ENCODE data around the gene NVL.
"Not testable (repeated sequence)": the region's sequence is repeated elsewhere in the genome, so short reads cannot be mapped to it uniquely, and the experiment has no call there.

The NVL gene

GRCh38 chr1:224235813-224236493 is 94.0 kb downstream of the NVL start:
- no peak for DNase-seq (ENCODE audit: low read depth in 2 of 2)

GRCh38 chr1:224234017-224234416 is 96.0 kb downstream of the NVL start:
- no peak for DNase-seq (ENCODE audit: low read depth in 2 of 2)

GRCh38 chr1:224226849-224227502 is 103.0 kb downstream of the NVL start:
- no peak for DNase-seq (ENCODE audit: low read depth in 2 of 2)

GRCh38 chr1:224223819-224224714 is 105.9 kb downstream of the NVL start:
- no peak for DNase-seq (ENCODE audit: low read depth in 2 of 2)

- no peak for DNase-seq (ENCODE audit: low read depth in 2 of 2)
Measured at GRCh38 chr1:224219612-224220059, 110.3 kb downstream of the NVL start.

- no peak for DNase-seq (ENCODE audit: low read depth in 2 of 2)
Measured at GRCh38 chr1:224219011-224219611, 110.9 kb downstream of the NVL start.

GRCh38 chr1:224217655-224218623 is 112.0 kb downstream of the NVL start:
- no peak for DNase-seq (ENCODE audit: low read depth in 2 of 2)

- DNase-seq (ENCODE audit: low read depth in 2 of 2), result no peak
Measured at GRCh38 chr1:224216382-224216781, 113.6 kb downstream of the NVL start.

GRCh38 chr1:224213438-224214119 is 116.4 kb downstream of the NVL start:
- DNase-seq (ENCODE audit: low read depth in 2 of 2), result no peak

GRCh38 chr1:224212618-224213061 is 117.3 kb downstream of the NVL start:
- no peak for DNase-seq (ENCODE audit: low read depth in 2 of 2)

- DNase-seq (ENCODE audit: low read depth in 2 of 2), result no peak
Measured at GRCh38 chr1:224211206-224211962, 118.6 kb downstream of the NVL start.

- not testable (repeated sequence) for DNase-seq (ENCODE audit: low read depth in 2 of 2)
Measured at GRCh38 chr1:224205931-224206538, 123.9 kb downstream of the NVL start.

- peak in 1 of 2 donors; percentile 32 for DNase-seq (ENCODE audit: low read depth in 2 of 2)
Measured at GRCh38 chr1:224205438-224205840, 124.5 kb downstream of the NVL start.

- no peak for DNase-seq (ENCODE audit: low read depth in 2 of 2)
Measured at GRCh38 chr1:224203243-224204016, 126.5 kb downstream of the NVL start.

GRCh38 chr1:224201853-224202252 is 128.1 kb downstream of the NVL start:
- no peak for DNase-seq (ENCODE audit: low read depth in 2 of 2)

GRCh38 chr1:224201383-224201782 is 128.6 kb downstream of the NVL start:
- DNase-seq (ENCODE audit: low read depth in 2 of 2), result no peak

- DNase-seq (ENCODE audit: low read depth in 2 of 2), result no peak
Measured at GRCh38 chr1:224199679-224200078, 130.3 kb downstream of the NVL start.

- no peak for DNase-seq (ENCODE audit: low read depth in 2 of 2)
Measured at GRCh38 chr1:224198572-224198971, 131.4 kb downstream of the NVL start.
